Endodermal cell (in vitro differentiated cells): ENCODE measurements around the gene THSD7B. TPM values are rescaled to one million over a fixed set of nuclear protein-coding genes. Genes with fewer than 3 reads are reported as not detected.

Experiments used
- DNase-seq: peaks from one replicate; pipeline ENCODE4 v3.0.0-alpha.2; 2017
- H3K27ac ChIP-seq: 2 replicates; pipeline ENCODE4 v1.5.1; 2013; ENCODE audit warnings: mild to moderate bottlenecking, low read depth, low read length, moderate library complexity
- H3K27me3 ChIP-seq: 2 replicates; pipeline ENCODE4 v1.6.1; 2013; ENCODE audit warnings: mild to moderate bottlenecking, low read length, moderate library complexity; ENCODE audit not compliant: insufficient read depth, control insufficient read depth, poor library complexity, severe bottlenecking
- H3K36me3 ChIP-seq: 2 replicates; pipeline ENCODE4 v1.7.0; 2013; ENCODE audit warnings: mild to moderate bottlenecking, low read length, moderate library complexity; ENCODE audit not compliant: control insufficient read depth, insufficient read depth
- H3K4me1 ChIP-seq: one replicate; pipeline ENCODE4 v1.7.0; 2013; ENCODE audit warnings: low read length; ENCODE audit not compliant: control insufficient read depth, insufficient read depth
- H3K4me3 ChIP-seq: 2 replicates; pipeline ENCODE4 v1.5.1; 2013; ENCODE audit warnings: mild to moderate bottlenecking, low read length, moderate library complexity
- H3K9ac ChIP-seq: 2 replicates; pipeline ENCODE4 v1.6.1; 2013; ENCODE audit warnings: mild to moderate bottlenecking, low read length, moderate library complexity; ENCODE audit not compliant: poor library complexity, severe bottlenecking; ENCODE audit errors: extremely low read depth
- H3K9me3 ChIP-seq: 2 replicates; pipeline ENCODE4 v1.6.1; 2013; ENCODE audit warnings: mild to moderate bottlenecking, low read length, moderate library complexity; ENCODE audit not compliant: control insufficient read depth
- H3K27ac Mint-ChIP-seq: 2 replicates; pipeline ENCODE4 v1.8.0; 2020; ENCODE audit warnings: mixed read lengths
- H3K27me3 Mint-ChIP-seq: 2 replicates; pipeline ENCODE4 v1.8.0; 2021; ENCODE audit warnings: mild to moderate bottlenecking, mixed read lengths; ENCODE audit not compliant: insufficient read depth
- H3K36me3 Mint-ChIP-seq: 2 replicates; pipeline ENCODE4 v1.8.0; 2020; ENCODE audit warnings: low read depth, mixed read lengths
- H3K4me1 Mint-ChIP-seq: 2 replicates; pipeline ENCODE4 v1.8.0; 2020; ENCODE audit warnings: mixed read lengths
- H3K4me3 Mint-ChIP-seq: 2 replicates; pipeline ENCODE4 v1.8.0; 2020; ENCODE audit warnings: mild to moderate bottlenecking, moderate library complexity, mixed read lengths
- H3K9me3 Mint-ChIP-seq: 2 replicates; pipeline ENCODE4 v1.8.0; 2020; ENCODE audit warnings: mild to moderate bottlenecking, mixed read lengths
- WGBS, 2 experiments: methylation state at CpG; one replicate each; pipeline versions ENCODE4 v1.1.5 to v1.1.7; 2013; ENCODE audit warnings: missing lambda C conversion rate in 2 of 2, mixed read lengths in 1 of 2; ENCODE audit not compliant: insufficient coverage in 1 of 2, insufficient read length in 1 of 2; 5-methylcytosine and 5-hydroxymethylcytosine counted together
- total RNA-seq, 2 donors: library from RNA; stranded (reverse); fragmentation: NEBNext Ultra II Directional in 1 of 2; extraction: Animal tissue kit (Norgen Biotek cat#: 25700) in 1 of 2; gene quantifications; 2 replicates in 1 of 2; 3 replicates in 1 of 2; pipeline ENCODE4 v1.2.1, GENCODE V29; 2021
- TF ChIP-seq, protein P1 (sequence below): fragments of 200-600 bp; sonication (generic); conservative IDR thresholded peaks from 2 replicates; pipeline ENCODE4 v1.5.0; 2021; ENCODE audit warnings: antibody characterized with exemption, mild to moderate bottlenecking

THSD7B gene
- total RNA-seq, 2 donors from 2014 or later = 1.8 to 2.6 TPM

- Mint-ChIP-seq H3K27ac (no peak overlapping the region), H3K4me1 (peaks cover 23% of the 10 kb centered on the region), H3K36me3 (no peaks in the 10 kb centered on the region), H3K4me3 (no peak overlapping the region), H3K27me3 (no peaks in the 10 kb centered on the region), H3K9me3 (no peaks in the 10 kb centered on the region)
- peak; percentile 53 for DNase-seq
- H3K4me3 ChIP-seq = no peak overlapping the region
- TF ChIP-seq, protein P1, sequence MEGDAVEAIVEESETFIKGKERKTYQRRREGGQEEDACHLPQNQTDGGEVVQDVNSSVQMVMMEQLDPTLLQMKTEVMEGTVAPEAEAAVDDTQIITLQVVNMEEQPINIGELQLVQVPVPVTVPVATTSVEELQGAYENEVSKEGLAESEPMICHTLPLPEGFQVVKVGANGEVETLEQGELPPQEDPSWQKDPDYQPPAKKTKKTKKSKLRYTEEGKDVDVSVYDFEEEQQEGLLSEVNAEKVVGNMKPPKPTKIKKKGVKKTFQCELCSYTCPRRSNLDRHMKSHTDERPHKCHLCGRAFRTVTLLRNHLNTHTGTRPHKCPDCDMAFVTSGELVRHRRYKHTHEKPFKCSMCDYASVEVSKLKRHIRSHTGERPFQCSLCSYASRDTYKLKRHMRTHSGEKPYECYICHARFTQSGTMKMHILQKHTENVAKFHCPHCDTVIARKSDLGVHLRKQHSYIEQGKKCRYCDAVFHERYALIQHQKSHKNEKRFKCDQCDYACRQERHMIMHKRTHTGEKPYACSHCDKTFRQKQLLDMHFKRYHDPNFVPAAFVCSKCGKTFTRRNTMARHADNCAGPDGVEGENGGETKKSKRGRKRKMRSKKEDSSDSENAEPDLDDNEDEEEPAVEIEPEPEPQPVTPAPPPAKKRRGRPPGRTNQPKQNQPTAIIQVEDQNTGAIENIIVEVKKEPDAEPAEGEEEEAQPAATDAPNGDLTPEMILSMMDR = no peak
- no peak overlapping the region for H3K27ac ChIP-seq
- no peaks in the 10 kb centered on the region for H3K9me3 ChIP-seq
- no peaks in the 10 kb centered on the region for H3K36me3 ChIP-seq
- H3K9ac ChIP-seq = no peak overlapping the region
- no peaks in the 10 kb centered on the region for H3K27me3 ChIP-seq
- WGBS, 2 experiments = 89 to 93% methylated on average over 4 of the region's 4 CpGs
- peaks cover 6% of the 10 kb centered on the region for H3K4me1 ChIP-seq
These were observed 437.0 kb downstream of the THSD7B start for GRCh38 chr2:137202318-137202717.

DNA sequence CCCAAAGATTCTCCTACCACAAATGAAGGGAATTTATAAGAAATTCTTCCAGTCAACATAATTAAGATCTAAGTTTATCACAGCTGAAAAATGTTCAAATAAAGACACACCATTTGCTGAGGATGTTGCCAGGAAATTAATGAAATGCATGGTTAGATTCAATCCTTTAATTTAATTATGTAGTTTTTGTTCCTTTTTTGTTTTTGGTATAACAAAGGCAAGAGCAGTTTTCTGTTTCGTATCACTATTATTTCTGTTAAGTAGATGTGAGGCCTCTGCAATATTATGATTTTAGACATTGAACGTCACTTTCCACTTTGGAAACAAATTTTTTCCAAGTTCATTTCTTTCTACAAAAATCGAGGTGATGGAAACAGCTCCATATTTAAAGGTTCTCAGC, 440.0 kb downstream of the THSD7B start:
- Histone ChIP-seq H3K27ac (no peak overlapping the region), H3K27me3 (no peaks in the 10 kb centered on the region), H3K4me3 (no peak overlapping the region), H3K36me3 (no peaks in the 10 kb centered on the region), H3K4me1 (peaks cover 7% of the 10 kb centered on the region), H3K9me3 (no peaks in the 10 kb centered on the region), H3K9ac (no peak overlapping the region)
- WGBS, 2 experiments = 90 to 100% methylated on average over 1 to 3 of the region's 3 CpGs
- H3K27me3 Mint-ChIP-seq = no peaks in the 10 kb centered on the region
- H3K36me3 Mint-ChIP-seq = no peaks in the 10 kb centered on the region
- no peak for DNase-seq
- no peak overlapping the region for H3K4me3 Mint-ChIP-seq
- H3K27ac Mint-ChIP-seq = no peak overlapping the region
- TF ChIP-seq, protein P1 = no peak
- H3K9me3 Mint-ChIP-seq = no peaks in the 10 kb centered on the region
- peaks cover 39% of the 10 kb centered on the region for H3K4me1 Mint-ChIP-seq

- no peaks in the 10 kb centered on the region for H3K36me3 ChIP-seq
- no peak overlapping the region for H3K27ac Mint-ChIP-seq
- H3K4me1 ChIP-seq = peaks cover 7% of the 10 kb centered on the region
- WGBS, 2 experiments = 80% methylated on average over 3 of the region's 3 CpGs; no CpG with 5 or more reads in 1 of the 2 experiments
- no peaks in the 10 kb centered on the region for H3K36me3 Mint-ChIP-seq
- H3K9me3 ChIP-seq = no peaks in the 10 kb centered on the region
- no peak for DNase-seq
- H3K4me3 ChIP-seq = no peak overlapping the region
- H3K9me3 Mint-ChIP-seq = no peaks in the 10 kb centered on the region
- H3K27me3 ChIP-seq = no peaks in the 10 kb centered on the region
- H3K9ac ChIP-seq = no peak overlapping the region
- H3K27me3 Mint-ChIP-seq = no peaks in the 10 kb centered on the region
- H3K27ac ChIP-seq = no peak overlapping the region
- H3K4me1 Mint-ChIP-seq = peaks cover 39% of the 10 kb centered on the region
- TF ChIP-seq, protein P1 = no peak
- H3K4me3 Mint-ChIP-seq = no peak overlapping the region
These were observed 440.7 kb downstream of the THSD7B start for GRCh38 chr2:137206069-137206468.
